Measurements from ENCODE around the gene DGKD. TPM values are rescaled to one million over a fixed set of nuclear protein-coding genes. Genes with fewer than 3 reads are reported as not detected.

DGKD gene
- total and polyA plus RNA-seq, 2 donors (not counting 1 experiment from before 2014, with no cell fraction given), result 6.0 to 9.9 TPM

GRCh38 chr2:233358947-233359346 is 4.7 kb downstream of the DGKD start:
- H3K4me2 ChIP-seq (ENCODE audit: extremely low read depth, insufficient read depth, low read length), result no peak overlapping the region
- no peaks in the 10 kb centered on the region for H3K36me3 ChIP-seq (ENCODE audit: control insufficient read depth, insufficient read depth, low read length)
- H2AFZ ChIP-seq (ENCODE audit: low read length), result no peak overlapping the region
- no peaks in the 10 kb centered on the region for H4K20me1 ChIP-seq (ENCODE audit: control insufficient read depth, extremely low read depth, insufficient read depth, low read length)
- TF ChIP-seq EZH2 (IDR thresholded peaks at IDR 0.05; ENCODE audit: low read length, missing control alignments), result no peak
- no peak for TF ChIP-seq CTCF (conservative IDR thresholded peaks at IDR 0.05 in 1 of 2, IDR thresholded peaks at IDR 0.05 in 1 of 2; ENCODE audit: low read depth in 1 of 2, low read length in 2 of 2)
- no peak overlapping the region for H3K4me3 ChIP-seq (replicated peaks in 1 of 4; ENCODE audit: control extremely low read depth in 1 of 4, insufficient read depth in 1 of 4, low read depth in 3 of 4, low read length in 4 of 4)
- no peaks in the 10 kb centered on the region for H3K9me3 ChIP-seq (ENCODE audit: control insufficient read depth, insufficient read depth, low read depth, low read length)
- no peaks in the 10 kb centered on the region for H3K27me3 ChIP-seq (ENCODE audit: control insufficient read depth, insufficient read depth, low read length)
- H3K9ac ChIP-seq (ENCODE audit: insufficient read depth, low read length), result no peak overlapping the region
- H3K27ac ChIP-seq (ENCODE audit: insufficient read depth, low read length), result no peak overlapping the region
- no peaks in the 10 kb centered on the region for H3K79me2 ChIP-seq (ENCODE audit: control insufficient read depth, insufficient read depth, low read length)
- no peaks in the 10 kb centered on the region for H3K4me1 ChIP-seq (ENCODE audit: control insufficient read depth, extremely low read depth, insufficient read depth, low read length)
- DNase-seq (ENCODE audit: low read depth in 2 of 2), result no peak

GRCh38 chr2:233359823-233360222 is 5.5 kb downstream of the DGKD start:
- H3K9me3 ChIP-seq (ENCODE audit: control insufficient read depth, insufficient read depth, low read depth, low read length), result no peaks in the 10 kb centered on the region
- H3K27me3 ChIP-seq (ENCODE audit: control insufficient read depth, insufficient read depth, low read length), result no peaks in the 10 kb centered on the region
- H3K9ac ChIP-seq (ENCODE audit: insufficient read depth, low read length), result no peak overlapping the region
- no peaks in the 10 kb centered on the region for H4K20me1 ChIP-seq (ENCODE audit: control insufficient read depth, extremely low read depth, insufficient read depth, low read length)
- H2AFZ ChIP-seq (ENCODE audit: low read length), result no peak overlapping the region
- no peak overlapping the region for H3K27ac ChIP-seq (ENCODE audit: insufficient read depth, low read length)
- H3K79me2 ChIP-seq (ENCODE audit: control insufficient read depth, insufficient read depth, low read length), result no peaks in the 10 kb centered on the region
- H3K4me3 ChIP-seq (replicated peaks in 1 of 4; ENCODE audit: control extremely low read depth in 1 of 4, insufficient read depth in 1 of 4, low read depth in 3 of 4, low read length in 4 of 4), result no peak overlapping the region
- H3K4me2 ChIP-seq (ENCODE audit: extremely low read depth, insufficient read depth, low read length), result no peak overlapping the region
- H3K36me3 ChIP-seq (ENCODE audit: control insufficient read depth, insufficient read depth, low read length), result no peaks in the 10 kb centered on the region
- no peaks in the 10 kb centered on the region for H3K4me1 ChIP-seq (ENCODE audit: control insufficient read depth, extremely low read depth, insufficient read depth, low read length)
- TF ChIP-seq EZH2 (IDR thresholded peaks at IDR 0.05; ENCODE audit: low read length, missing control alignments) (no peak), CTCF (conservative IDR thresholded peaks at IDR 0.05 in 1 of 2, IDR thresholded peaks at IDR 0.05 in 1 of 2; ENCODE audit: low read depth in 1 of 2, low read length in 2 of 2) (no peak)
- DNase-seq (ENCODE audit: low read depth in 2 of 2), result no peak

GRCh38 chr2:233360771-233361176 is 6.5 kb downstream of the DGKD start:
- no peaks in the 10 kb centered on the region for H4K20me1 ChIP-seq (ENCODE audit: control insufficient read depth, extremely low read depth, insufficient read depth, low read length)
- H3K9ac ChIP-seq (ENCODE audit: insufficient read depth, low read length), result no peak overlapping the region
- no peaks in the 10 kb centered on the region for H3K9me3 ChIP-seq (ENCODE audit: control insufficient read depth, insufficient read depth, low read depth, low read length)
- no peaks in the 10 kb centered on the region for H3K79me2 ChIP-seq (ENCODE audit: control insufficient read depth, insufficient read depth, low read length)
- no peak overlapping the region for H3K4me3 ChIP-seq (replicated peaks in 1 of 4; ENCODE audit: control extremely low read depth in 1 of 4, insufficient read depth in 1 of 4, low read depth in 3 of 4, low read length in 4 of 4)
- no peaks in the 10 kb centered on the region for H3K27me3 ChIP-seq (ENCODE audit: control insufficient read depth, insufficient read depth, low read length)
- TF ChIP-seq EZH2 (IDR thresholded peaks at IDR 0.05; ENCODE audit: low read length, missing control alignments), result no peak
- TF ChIP-seq CTCF (conservative IDR thresholded peaks at IDR 0.05 in 1 of 2, IDR thresholded peaks at IDR 0.05 in 1 of 2; ENCODE audit: low read depth in 1 of 2, low read length in 2 of 2), result no peak
- no peak overlapping the region for H3K27ac ChIP-seq (ENCODE audit: insufficient read depth, low read length)
- DNase-seq (ENCODE audit: low read depth in 2 of 2), result no peak
- H3K4me2 ChIP-seq (ENCODE audit: extremely low read depth, insufficient read depth, low read length), result no peak overlapping the region
- no peaks in the 10 kb centered on the region for H3K36me3 ChIP-seq (ENCODE audit: control insufficient read depth, insufficient read depth, low read length)
- H2AFZ ChIP-seq (ENCODE audit: low read length), result no peak overlapping the region
- no peaks in the 10 kb centered on the region for H3K4me1 ChIP-seq (ENCODE audit: control insufficient read depth, extremely low read depth, insufficient read depth, low read length)

Measured in fibroblast of lung (primary cell).